ENCODE results near the gene ZBTB44.

The ZBTB44 gene

DNA sequence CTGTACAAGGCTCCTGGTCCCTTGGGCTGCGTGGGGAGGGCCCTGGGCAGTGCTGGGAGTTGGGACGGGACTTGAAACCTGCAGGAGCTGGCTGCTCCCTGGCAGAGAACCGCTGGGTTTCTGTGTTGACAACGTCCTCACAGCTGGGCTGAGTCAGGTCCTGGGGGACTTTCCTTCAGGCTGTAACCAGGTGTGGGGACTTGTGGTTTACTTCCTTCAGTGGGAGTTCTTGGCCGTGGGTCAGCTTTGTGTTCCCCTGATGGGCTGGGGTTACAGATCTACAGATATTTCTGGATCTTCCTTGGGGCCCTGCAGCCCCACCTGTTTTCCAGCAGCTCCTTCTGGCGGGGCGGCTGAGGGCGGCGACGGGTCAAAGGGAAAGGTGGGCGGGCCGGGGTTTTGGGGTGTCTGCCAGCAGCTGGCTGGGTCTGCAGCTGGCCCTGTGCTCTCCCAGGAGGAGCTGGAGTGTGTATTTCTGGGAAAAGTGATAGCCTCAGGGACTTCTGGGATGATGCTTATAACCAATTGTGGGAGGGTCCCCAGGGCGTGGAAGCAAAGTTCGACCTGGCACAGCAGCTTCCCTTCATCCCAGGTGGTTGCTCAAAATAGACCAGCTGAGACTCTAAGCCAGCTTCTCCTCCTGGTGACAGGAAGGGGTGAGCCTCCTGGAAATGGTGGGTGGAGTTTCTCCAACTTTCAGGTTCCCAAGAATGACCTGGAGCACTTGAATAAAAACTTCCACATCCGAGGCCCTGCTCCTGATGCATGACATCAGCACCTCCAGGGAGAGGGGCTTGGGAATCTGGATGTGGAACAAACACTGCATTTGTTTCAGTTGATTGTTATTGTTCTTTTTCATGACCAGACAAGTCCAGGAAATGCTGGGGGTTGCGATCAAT lies 136.0 kb downstream of the ZBTB44 start:
- no peak for DNase-seq (ENCODE audit: low read depth)

- no peak for DNase-seq (ENCODE audit: low read depth)
These were observed 136.9 kb downstream of the ZBTB44 start for GRCh38 chr11:130177782-130178181.
